CD4-positive, alpha-beta memory T cell (primary cell): Measurements from ENCODE around the gene GSE1. TPM values are rescaled to one million over a fixed set of nuclear protein-coding genes. Genes with fewer than 3 reads are reported as not detected.

Source experiments
- CTCF ChIA-PET: fragments of 350-600 bp; sonication (Branson Sonifier 250); formaldehyde crosslinking; loops from one replicate; lab custom pipeline; 2021; ENCODE audit warnings: inconsistent platforms; ENCODE audit not compliant: partially characterized antibody; lab: Charles Lee
- POLR2A ChIA-PET: fragments of 350-600 bp; sonication (Branson Sonifier 250); formaldehyde crosslinking; loops from one replicate; lab custom pipeline; 2021; ENCODE audit not compliant: partially characterized antibody; lab: Charles Lee
- DNase-seq, 5 donors: peaks; one replicate each; pipeline versions ENCODE4 v3.0.0 to v3.0.0-alpha.2; 2020 to 2022; ENCODE audit warnings: mixed read lengths in 1 of 5
- H3K27ac ChIP-seq: one replicate; pipeline ENCODE4 v1.7.0; 2013; ENCODE audit warnings: low read depth, low read length
- H3K27me3 ChIP-seq: 2 replicates; pipeline ENCODE4 v1.7.0; 2013; ENCODE audit warnings: mild to moderate bottlenecking, low read length, moderate library complexity; ENCODE audit not compliant: insufficient read depth
- H3K36me3 ChIP-seq: 2 replicates; pipeline ENCODE4 v1.7.0; 2013; ENCODE audit warnings: mild to moderate bottlenecking, low read length, moderate library complexity; ENCODE audit not compliant: insufficient read depth
- H3K4me1 ChIP-seq: 2 replicates; pipeline ENCODE4 v1.7.0; 2013; ENCODE audit warnings: mild to moderate bottlenecking, low read length, moderate library complexity; ENCODE audit not compliant: insufficient read depth
- H3K4me3 ChIP-seq, 2 donors: one replicate each; pipeline ENCODE4 v1.7.0; 2013; ENCODE audit warnings: low read length in 2 of 2, mild to moderate bottlenecking in 1 of 2
- H3K9me3 ChIP-seq, 2 donors: one replicate each; pipeline ENCODE4 v1.7.0; 2013; ENCODE audit warnings: low read length in 2 of 2, control low read depth in 1 of 2; ENCODE audit not compliant: control insufficient read depth in 1 of 2
- H3K27ac Mint-ChIP-seq, 7 donors: one replicate each; pipeline ENCODE4 v1.8.0; 2020 to 2021; ENCODE audit warnings: mixed read lengths in 7 of 7, mild to moderate bottlenecking in 6 of 7, inconsistent platforms in 3 of 7, moderate library complexity in 3 of 7
- H3K27me3 Mint-ChIP-seq, 2 donors: one replicate each; pipeline ENCODE4 v1.8.0; 2020 to 2021; ENCODE audit warnings: mixed read lengths in 2 of 2
- H3K36me3 Mint-ChIP-seq, 2 donors: one replicate each; pipeline ENCODE4 v1.8.0; 2020 to 2021; ENCODE audit warnings: mixed read lengths in 2 of 2, inconsistent platforms in 1 of 2, mild to moderate bottlenecking in 1 of 2
- H3K4me1 Mint-ChIP-seq, 4 donors: one replicate each; pipeline ENCODE4 v1.8.0; 2020 to 2021; ENCODE audit warnings: mixed read lengths in 4 of 4, mild to moderate bottlenecking in 1 of 4
- H3K4me3 Mint-ChIP-seq, 8 donors: one replicate each; pipeline ENCODE4 v1.8.0; 2020 to 2021; ENCODE audit warnings: mixed read lengths in 8 of 8, mild to moderate bottlenecking in 7 of 8, moderate library complexity in 6 of 8, inconsistent platforms in 3 of 8
- H3K9me3 Mint-ChIP-seq, 8 donors: one replicate each; pipeline ENCODE4 v1.8.0; 2020 to 2021; ENCODE audit warnings: mixed read lengths in 8 of 8, mild to moderate bottlenecking in 5 of 8, inconsistent platforms in 3 of 8, moderate library complexity in 1 of 8
- intact Hi-C: fragments of 100-400 bp; cut with micrococcal nuclease; formaldehyde crosslinking; loops from one replicate; pipeline ENCODE4 v1.15.1; 2023
- polyA plus RNA-seq, 2 donors: library from polyadenylated mRNA; unstranded; fragments of 300-500 nt; fragmentation: Illumina TruSeq; gene quantifications; one replicate each; pipeline ENCODE4 v1.2.3, GENCODE V29; 2021
- total RNA-seq, 2 experiments: library from RNA; stranded (reverse); gene quantifications; one replicate each; pipeline ENCODE4 v1.2.3, GENCODE V29; 2021

Gene GSE1
- total and polyA plus RNA-seq, 4 experiments from 2014 or later, result 0.23 to 25.0 (median 13.1) TPM

GRCh38 chr16:85698459-85698891 lies 85.4 kb downstream of the GSE1 start:
- Histone ChIP-seq H3K27me3 (no peaks in the 10 kb centered on the region), H3K4me3 (no peak overlapping the region), H3K27ac (no peak overlapping the region), H3K4me1 (no peaks in the 10 kb centered on the region), H3K9me3 (no peaks in the 10 kb centered on the region), H3K36me3 (no peaks in the 10 kb centered on the region)
- Mint-ChIP-seq H3K4me1 (no peaks in the 10 kb centered on the region), H3K27me3 (peaks cover 9 to 14% of the 10 kb centered on the region in 2 donors), H3K27ac (no peak overlapping the region), H3K9me3 (peaks cover 0 to 9% (median 0%) of the 10 kb centered on the region in 8 donors), H3K36me3 (no peaks in the 10 kb centered on the region), H3K4me3 (no peak overlapping the region)
- ChIA-PET POLR2A (no interaction called here), CTCF (no interaction called here)
- DNase-seq, result no peak
- intact Hi-C loops, result no loop called here

GRCh38 chr16:85698935-85699558 lies 85.9 kb downstream of the GSE1 start:
- H3K4me1 Mint-ChIP-seq, result no peaks in the 10 kb centered on the region
- no peak for DNase-seq
- Histone ChIP-seq H3K27me3 (no peaks in the 10 kb centered on the region), H3K9me3 (no peaks in the 10 kb centered on the region), H3K36me3 (no peaks in the 10 kb centered on the region), H3K4me3 (no peak overlapping the region), H3K4me1 (no peaks in the 10 kb centered on the region), H3K27ac (no peak overlapping the region)
- POLR2A ChIA-PET, result interaction anchor here (0.6 kb wide), 2 partner anchors 13 to 1077 kb away, joined by 3 read pairs; no protein-coding TSS in a partner anchor
- no peaks in the 10 kb centered on the region for H3K36me3 Mint-ChIP-seq
- peaks cover 9 to 14% of the 10 kb centered on the region in 2 donors for H3K27me3 Mint-ChIP-seq
- no peak overlapping the region for H3K4me3 Mint-ChIP-seq
- H3K27ac Mint-ChIP-seq, result no peak overlapping the region
- CTCF ChIA-PET, result no interaction called here
- H3K9me3 Mint-ChIP-seq, result peaks cover 0 to 9% (median 0%) of the 10 kb centered on the region in 8 donors
- intact Hi-C loops, result no loop called here

DNA sequence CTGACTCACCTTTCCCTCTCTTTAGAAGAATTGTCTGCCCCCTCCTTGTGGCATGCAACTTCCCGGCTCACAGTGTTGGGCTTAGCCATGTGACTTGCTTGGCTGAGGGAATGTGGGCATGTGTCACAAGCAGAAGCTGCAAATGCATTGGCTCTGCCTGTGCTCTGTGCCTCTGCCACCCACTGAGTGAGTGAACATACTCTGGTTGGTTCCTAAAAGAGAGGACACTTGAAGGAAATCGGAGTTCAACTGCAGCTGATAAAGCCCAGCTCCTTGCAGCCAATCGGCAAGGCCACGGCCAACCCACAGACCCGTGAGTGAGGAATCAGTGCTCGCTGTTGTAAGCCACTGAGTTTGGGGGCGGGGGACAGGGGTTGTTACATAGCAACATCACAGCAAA lies 86.5 kb downstream of the GSE1 start:
- no peak for DNase-seq
- CTCF ChIA-PET, result no interaction called here
- no peak overlapping the region for H3K4me3 ChIP-seq
- no peaks in the 10 kb centered on the region for H3K36me3 ChIP-seq
- Mint-ChIP-seq H3K4me3 (no peak overlapping the region), H3K27me3 (peaks cover 9 to 14% of the 10 kb centered on the region in 2 donors), H3K27ac (no peak overlapping the region), H3K4me1 (no peaks in the 10 kb centered on the region), H3K36me3 (no peaks in the 10 kb centered on the region), H3K9me3 (peaks cover 0 to 9% (median 0%) of the 10 kb centered on the region in 8 donors)
- H3K27ac ChIP-seq, result no peak overlapping the region
- POLR2A ChIA-PET, result interaction anchor here (0.6 kb wide), 2 partner anchors 14 to 1077 kb away, joined by 3 read pairs; no protein-coding TSS in a partner anchor
- no peaks in the 10 kb centered on the region for H3K27me3 ChIP-seq
- intact Hi-C loops, result no loop called here
- H3K4me1 ChIP-seq, result no peaks in the 10 kb centered on the region
- H3K9me3 ChIP-seq, result no peaks in the 10 kb centered on the region

DNA sequence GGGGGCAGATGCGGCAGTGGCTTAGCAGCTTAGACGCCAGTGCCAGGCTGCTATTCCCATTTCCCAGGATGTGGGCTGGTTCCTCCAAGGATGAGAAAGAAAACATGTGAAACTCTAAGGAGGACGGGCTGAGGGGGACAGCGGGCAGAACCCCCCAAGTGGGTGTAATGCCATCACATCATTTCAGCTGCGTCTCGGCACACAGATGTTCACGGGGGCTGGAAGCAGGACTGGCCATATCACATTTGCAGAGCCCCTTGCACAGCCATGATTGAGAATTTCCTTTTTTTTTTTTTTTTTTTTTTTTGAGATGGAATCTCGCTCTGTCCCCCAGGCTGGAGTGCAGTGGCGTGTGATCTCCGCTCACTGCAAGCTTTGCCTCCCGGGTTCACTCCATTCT lies 90.9 kb downstream of the GSE1 start:
- no peak overlapping the region for H3K27ac Mint-ChIP-seq
- H3K4me1 ChIP-seq, result no peaks in the 10 kb centered on the region
- H3K36me3 ChIP-seq, result no peaks in the 10 kb centered on the region
- H3K27ac ChIP-seq, result no peak overlapping the region
- H3K9me3 Mint-ChIP-seq, result peaks cover 0 to 9% (median 0%) of the 10 kb centered on the region in 8 donors
- ChIA-PET CTCF (no interaction called here), POLR2A (interaction anchor here (0.6 kb wide), 1 partner anchor 43 kb away, joined by 4 read pairs; no protein-coding TSS in a partner anchor)
- no peak overlapping the region for H3K4me3 Mint-ChIP-seq
- H3K4me1 Mint-ChIP-seq, result no peaks in the 10 kb centered on the region
- H3K27me3 Mint-ChIP-seq, result no peaks in the 10 kb centered on the region
- H3K36me3 Mint-ChIP-seq, result no peaks in the 10 kb centered on the region
- DNase-seq, result no peak
- no peaks in the 10 kb centered on the region for H3K27me3 ChIP-seq
- H3K9me3 ChIP-seq, result no peaks in the 10 kb centered on the region
- intact Hi-C loops, result no loop called here
- H3K4me3 ChIP-seq, result no peak overlapping the region

GRCh38 chr16:85704900-85705846 lies 92.1 kb downstream of the GSE1 start:
- no peaks in the 10 kb centered on the region for H3K27me3 ChIP-seq
- H3K27me3 Mint-ChIP-seq, result no peaks in the 10 kb centered on the region
- H3K9me3 Mint-ChIP-seq, result peaks cover 0 to 6% (median 0%) of the 10 kb centered on the region in 8 donors
- no peak overlapping the region for H3K4me3 Mint-ChIP-seq
- no peaks in the 10 kb centered on the region for H3K9me3 ChIP-seq
- H3K4me3 ChIP-seq, result no peak overlapping the region
- intact Hi-C loops, result no loop called here
- ChIA-PET POLR2A (no interaction called here), CTCF (interaction anchor here (1.0 kb wide), 1 partner anchor 14 kb away, joined by 3 read pairs; no protein-coding TSS in a partner anchor)
- no peaks in the 10 kb centered on the region for H3K4me1 ChIP-seq
- no peak overlapping the region for H3K27ac ChIP-seq
- no peak overlapping the region for H3K27ac Mint-ChIP-seq
- no peaks in the 10 kb centered on the region for H3K36me3 Mint-ChIP-seq
- no peak for DNase-seq
- no peaks in the 10 kb centered on the region for H3K36me3 ChIP-seq
- H3K4me1 Mint-ChIP-seq, result no peaks in the 10 kb centered on the region

GRCh38 chr16:85706449-85707034 lies 93.4 kb downstream of the GSE1 start:
- Histone ChIP-seq H3K27me3 (no peaks in the 10 kb centered on the region), H3K4me1 (no peaks in the 10 kb centered on the region), H3K36me3 (no peaks in the 10 kb centered on the region), H3K9me3 (no peaks in the 10 kb centered on the region), H3K27ac (no peak overlapping the region), H3K4me3 (no peak overlapping the region)
- H3K9me3 Mint-ChIP-seq, result peaks cover 0 to 6% (median 0%) of the 10 kb centered on the region in 8 donors
- H3K4me1 Mint-ChIP-seq, result no peaks in the 10 kb centered on the region
- no peak overlapping the region for H3K27ac Mint-ChIP-seq
- no peak for DNase-seq
- no peaks in the 10 kb centered on the region for H3K36me3 Mint-ChIP-seq
- ChIA-PET POLR2A (no interaction called here), CTCF (interaction anchor here (1.0 kb wide), 1 partner anchor 13 kb away, joined by 3 read pairs; no protein-coding TSS in a partner anchor)
- H3K27me3 Mint-ChIP-seq, result no peaks in the 10 kb centered on the region
- intact Hi-C loops, result no loop called here
- H3K4me3 Mint-ChIP-seq, result no peak overlapping the region
